ENCODE data around the gene RBP5.

Gene RBP5

GRCh38 chr12:7162691-7163114 lies 34.0 kb upstream of the RBP5 start:
- TF ChIP-seq MYC (IDR thresholded peaks at IDR 0.05; ENCODE audit: low read depth, low read length) (no peak), CTCF (IDR thresholded peaks at IDR 0.05; ENCODE audit: low read depth, low read length) (peak; percentile 12), POLR2A (IDR thresholded peaks at IDR 0.05; ENCODE audit: extremely low read depth, insufficient read length) (no peak), MAX (IDR thresholded peaks at IDR 0.05; ENCODE audit: low read depth, low read length) (no peak)
- no peak for DNase-seq (ENCODE audit: low read depth)
- H3K4me3 ChIP-seq (ENCODE audit: low read depth, low read length) = no peak overlapping the region

- no peak for DNase-seq (ENCODE audit: low read depth)
- TF ChIP-seq CTCF (IDR thresholded peaks at IDR 0.05; ENCODE audit: low read depth, low read length) (no peak), MAX (IDR thresholded peaks at IDR 0.05; ENCODE audit: low read depth, low read length) (no peak), POLR2A (IDR thresholded peaks at IDR 0.05; ENCODE audit: extremely low read depth, insufficient read length) (no peak), MYC (IDR thresholded peaks at IDR 0.05; ENCODE audit: low read depth, low read length) (no peak)
- no peak overlapping the region for H3K4me3 ChIP-seq (ENCODE audit: low read depth, low read length)
Measured at GRCh38 chr12:7161811-7162210, 33.1 kb upstream of the RBP5 start.

- no peak overlapping the region for H3K4me3 ChIP-seq (ENCODE audit: low read depth, low read length)
- TF ChIP-seq POLR2A (IDR thresholded peaks at IDR 0.05; ENCODE audit: extremely low read depth, insufficient read length) = no peak
- no peak for TF ChIP-seq MAX (IDR thresholded peaks at IDR 0.05; ENCODE audit: low read depth, low read length)
- no peak for TF ChIP-seq CTCF (IDR thresholded peaks at IDR 0.05; ENCODE audit: low read depth, low read length)
- TF ChIP-seq MYC (IDR thresholded peaks at IDR 0.05; ENCODE audit: low read depth, low read length) = no peak
- DNase-seq (ENCODE audit: low read depth) = no peak
Measured at GRCh38 chr12:7161327-7161726, 32.6 kb upstream of the RBP5 start.

- H3K4me3 ChIP-seq (ENCODE audit: low read depth, low read length) = no peak overlapping the region
- no peak for DNase-seq (ENCODE audit: low read depth)
- TF ChIP-seq MAX (IDR thresholded peaks at IDR 0.05; ENCODE audit: low read depth, low read length) (no peak), CTCF (IDR thresholded peaks at IDR 0.05; ENCODE audit: low read depth, low read length) (no peak), POLR2A (IDR thresholded peaks at IDR 0.05; ENCODE audit: extremely low read depth, insufficient read length) (no peak), MYC (IDR thresholded peaks at IDR 0.05; ENCODE audit: low read depth, low read length) (no peak)
Measured at GRCh38 chr12:7160183-7160582, 31.5 kb upstream of the RBP5 start.

- DNase-seq (ENCODE audit: low read depth) = no peak
- H3K4me3 ChIP-seq (ENCODE audit: low read depth, low read length) = no peak overlapping the region
- TF ChIP-seq POLR2A (IDR thresholded peaks at IDR 0.05; ENCODE audit: extremely low read depth, insufficient read length) = no peak
- TF ChIP-seq MYC (IDR thresholded peaks at IDR 0.05; ENCODE audit: low read depth, low read length) = no peak
- no peak for TF ChIP-seq MAX (IDR thresholded peaks at IDR 0.05; ENCODE audit: low read depth, low read length)
- TF ChIP-seq CTCF (IDR thresholded peaks at IDR 0.05; ENCODE audit: low read depth, low read length) = no peak
Measured at GRCh38 chr12:7158781-7159609, 30.3 kb upstream of the RBP5 start.
